Activated CD4-positive, alpha-beta memory T cell treated with anti-CD3 and anti-CD28 coated beads for 36 hours (primary cell): ENCODE data around the gene FGFBP1. TPM values are rescaled to one million over a fixed set of nuclear protein-coding genes. Genes with fewer than 3 reads are reported as not detected.
A peak's percentile ranks its signal among the peaks of the same experiment; 100 is the strongest.

Experiments used
- CTCF ChIA-PET: fragments of 350-600 bp; sonication (Branson Sonifier 250); formaldehyde crosslinking; loops from one replicate; lab custom pipeline; 2021; ENCODE audit warnings: antibody characterized with exemption, inconsistent platforms; lab: Charles Lee
- POLR2A ChIA-PET: fragments of 350-600 bp; sonication (Branson Sonifier 250); formaldehyde crosslinking; loops from one replicate; lab custom pipeline; 2021; ENCODE audit warnings: antibody characterized with exemption; lab: Charles Lee
- DNase-seq: peaks from one replicate; pipeline ENCODE4 v3.0.0-alpha.2; 2020
- H3K27ac Mint-ChIP-seq: one replicate; pipeline ENCODE4 v1.8.0; 2021; ENCODE audit warnings: mixed read lengths
- H3K27me3 Mint-ChIP-seq: one replicate; pipeline ENCODE4 v1.8.0; 2021; ENCODE audit warnings: mixed read lengths
- H3K36me3 Mint-ChIP-seq: one replicate; pipeline ENCODE4 v1.8.0; 2021; ENCODE audit warnings: mixed read lengths
- H3K4me1 Mint-ChIP-seq: one replicate; pipeline ENCODE4 v1.8.0; 2021; ENCODE audit warnings: low read depth, mixed read lengths
- H3K4me3 Mint-ChIP-seq: one replicate; pipeline ENCODE4 v1.8.0; 2021; ENCODE audit warnings: mild to moderate bottlenecking, mixed read lengths
- H3K9me3 Mint-ChIP-seq: one replicate; pipeline ENCODE4 v1.8.0; 2021; ENCODE audit warnings: mixed read lengths
- intact Hi-C: fragments of 100-400 bp; cut with micrococcal nuclease; formaldehyde crosslinking; loops from one replicate; pipeline ENCODE4 v1.15.1; 2023
- total RNA-seq, 2 experiments: library from RNA; stranded (reverse); gene quantifications; one replicate each; pipeline ENCODE4 v1.2.3, GENCODE V29; 2021

FGFBP1 gene
- total RNA-seq, 2 experiments from 2014 or later = not detected

GRCh38 chr4:15906020-15906443, 32.5 kb downstream of the FGFBP1 start:
- H3K4me3 Mint-ChIP-seq = no peak overlapping the region
- ChIA-PET POLR2A (no interaction called here), CTCF (interaction anchor here (1.0 to 1.5 kb wide), 2 partner anchors 23 to 100 kb away, joined by 3 to 7 read pairs; no protein-coding TSS in a partner anchor)
- H3K27ac Mint-ChIP-seq = no peak overlapping the region
- no peaks in the 10 kb centered on the region for H3K36me3 Mint-ChIP-seq
- DNase-seq = peak; percentile 58
- intact Hi-C loops = no loop called here
- no peaks in the 10 kb centered on the region for H3K9me3 Mint-ChIP-seq
- H3K27me3 Mint-ChIP-seq = peaks cover 24% of the 10 kb centered on the region
- no peaks in the 10 kb centered on the region for H3K4me1 Mint-ChIP-seq

- peaks cover 38% of the 10 kb centered on the region for H3K27me3 Mint-ChIP-seq
- CTCF ChIA-PET = interaction anchor here (1.8 to 3.4 kb wide), 2 partner anchors 21 to 97 kb away, joined by 4 to 15 read pairs; no protein-coding TSS in a partner anchor
- H3K4me3 Mint-ChIP-seq = no peak overlapping the region
- intact Hi-C loops = no loop called here
- H3K36me3 Mint-ChIP-seq = no peaks in the 10 kb centered on the region
- no peak overlapping the region for H3K27ac Mint-ChIP-seq
- no peaks in the 10 kb centered on the region for H3K4me1 Mint-ChIP-seq
- no peak for DNase-seq
- H3K9me3 Mint-ChIP-seq = no peaks in the 10 kb centered on the region
- POLR2A ChIA-PET = no interaction called here
Measured at GRCh38 chr4:15902746-15903145, 35.8 kb downstream of the FGFBP1 start.

GRCh38 chr4:15901998-15902397, 36.5 kb downstream of the FGFBP1 start:
- Mint-ChIP-seq H3K27ac (no peak overlapping the region), H3K4me1 (no peaks in the 10 kb centered on the region), H3K9me3 (no peaks in the 10 kb centered on the region), H3K4me3 (no peak overlapping the region), H3K36me3 (no peaks in the 10 kb centered on the region), H3K27me3 (peaks cover 38% of the 10 kb centered on the region)
- CTCF ChIA-PET = interaction anchor here (1.1 to 3.4 kb wide), 3 partner anchors 20 to 96 kb away, joined by 3 to 15 read pairs (median 4); no protein-coding TSS in a partner anchor
- no peak for DNase-seq
- POLR2A ChIA-PET = no interaction called here
- intact Hi-C loops = no loop called here

GRCh38 chr4:15901007-15901406, 37.5 kb downstream of the FGFBP1 start:
- Mint-ChIP-seq H3K4me3 (no peak overlapping the region), H3K9me3 (no peaks in the 10 kb centered on the region), H3K36me3 (no peaks in the 10 kb centered on the region), H3K27ac (no peak overlapping the region), H3K4me1 (no peaks in the 10 kb centered on the region), H3K27me3 (peaks cover 36% of the 10 kb centered on the region)
- intact Hi-C loops = no loop called here
- no peak for DNase-seq
- ChIA-PET CTCF (interaction anchor here (3.4 kb wide), 1 partner anchor 19 kb away, joined by 15 read pairs; no protein-coding TSS in a partner anchor), POLR2A (no interaction called here)

- Mint-ChIP-seq H3K4me1 (no peaks in the 10 kb centered on the region), H3K9me3 (no peaks in the 10 kb centered on the region), H3K27me3 (peaks cover 33% of the 10 kb centered on the region), H3K4me3 (no peak overlapping the region), H3K27ac (no peak overlapping the region), H3K36me3 (no peaks in the 10 kb centered on the region)
- CTCF ChIA-PET = no interaction called here
- POLR2A ChIA-PET = no interaction called here
- no peak for DNase-seq
- intact Hi-C loops = no loop called here
Measured at GRCh38 chr4:15899511-15899910, 39.0 kb downstream of the FGFBP1 start.

GRCh38 chr4:15898902-15899301, 39.6 kb downstream of the FGFBP1 start:
- ChIA-PET POLR2A (no interaction called here), CTCF (no interaction called here)
- no peaks in the 10 kb centered on the region for H3K4me1 Mint-ChIP-seq
- no peaks in the 10 kb centered on the region for H3K36me3 Mint-ChIP-seq
- intact Hi-C loops = no loop called here
- H3K27ac Mint-ChIP-seq = no peak overlapping the region
- DNase-seq = no peak
- no peak overlapping the region for H3K4me3 Mint-ChIP-seq
- peaks cover 30% of the 10 kb centered on the region for H3K27me3 Mint-ChIP-seq
- H3K9me3 Mint-ChIP-seq = no peaks in the 10 kb centered on the region

GRCh38 chr4:15897577-15897976, 41.0 kb downstream of the FGFBP1 start:
- CTCF ChIA-PET = interaction anchor here (1.8 kb wide), 1 partner anchor 15 kb away, joined by 7 read pairs; no protein-coding TSS in a partner anchor
- Mint-ChIP-seq H3K36me3 (no peaks in the 10 kb centered on the region), H3K27me3 (peaks cover 26% of the 10 kb centered on the region), H3K9me3 (no peaks in the 10 kb centered on the region), H3K27ac (no peak overlapping the region), H3K4me1 (no peaks in the 10 kb centered on the region), H3K4me3 (no peak overlapping the region)
- no peak for DNase-seq
- intact Hi-C loops = no loop called here
- POLR2A ChIA-PET = no interaction called here

GRCh38 chr4:15894921-15895916, 43.3 kb downstream of the FGFBP1 start:
- intact Hi-C loops = no loop called here
- Mint-ChIP-seq H3K27me3 (peaks cover 21% of the 10 kb centered on the region), H3K27ac (no peak overlapping the region), H3K4me3 (no peak overlapping the region), H3K36me3 (no peaks in the 10 kb centered on the region), H3K4me1 (no peaks in the 10 kb centered on the region), H3K9me3 (no peaks in the 10 kb centered on the region)
- POLR2A ChIA-PET = no interaction called here
- no peak for DNase-seq
- CTCF ChIA-PET = interaction anchor here (0.8 to 1.8 kb wide), 2 partner anchors 12 to 13 kb away, joined by 4 to 7 read pairs; no protein-coding TSS in a partner anchor

- H3K36me3 Mint-ChIP-seq = no peaks in the 10 kb centered on the region
- POLR2A ChIA-PET = no interaction called here
- H3K27me3 Mint-ChIP-seq = peaks cover 18% of the 10 kb centered on the region
- H3K4me1 Mint-ChIP-seq = no peaks in the 10 kb centered on the region
- intact Hi-C loops = no loop called here
- H3K4me3 Mint-ChIP-seq = no peak overlapping the region
- no peak overlapping the region for H3K27ac Mint-ChIP-seq
- H3K9me3 Mint-ChIP-seq = no peaks in the 10 kb centered on the region
- CTCF ChIA-PET = interaction anchor here (0.8 kb wide), 1 partner anchor 12 kb away, joined by 4 read pairs; no protein-coding TSS in a partner anchor
- DNase-seq = no peak
Measured at GRCh38 chr4:15894393-15894792, 44.1 kb downstream of the FGFBP1 start.

- Mint-ChIP-seq H3K4me3 (no peak overlapping the region), H3K9me3 (no peaks in the 10 kb centered on the region), H3K27ac (no peak overlapping the region), H3K27me3 (peaks cover 18% of the 10 kb centered on the region), H3K4me1 (no peaks in the 10 kb centered on the region), H3K36me3 (no peaks in the 10 kb centered on the region)
- ChIA-PET POLR2A (no interaction called here), CTCF (interaction anchor here (2.3 kb wide), 1 partner anchor 11 kb away, joined by 14 read pairs; no protein-coding TSS in a partner anchor)
- intact Hi-C loops = no loop called here
- no peak for DNase-seq
Measured at GRCh38 chr4:15893962-15894361, 44.6 kb downstream of the FGFBP1 start.

GRCh38 chr4:15891312-15891711, 47.2 kb downstream of the FGFBP1 start:
- H3K9me3 Mint-ChIP-seq = no peaks in the 10 kb centered on the region
- ChIA-PET POLR2A (no interaction called here), CTCF (interaction anchor here (1.1 kb wide), 1 partner anchor 86 kb away, joined by 3 read pairs; no protein-coding TSS in a partner anchor)
- no peak overlapping the region for H3K27ac Mint-ChIP-seq
- no peak for DNase-seq
- intact Hi-C loops = no loop called here
- H3K4me1 Mint-ChIP-seq = no peaks in the 10 kb centered on the region
- H3K4me3 Mint-ChIP-seq = no peak overlapping the region
- H3K36me3 Mint-ChIP-seq = no peaks in the 10 kb centered on the region
- peaks cover 13% of the 10 kb centered on the region for H3K27me3 Mint-ChIP-seq

- ChIA-PET CTCF (interaction anchor here (0.7 to 1.1 kb wide), 2 partner anchors 68 to 85 kb away, joined by 3 read pairs; no protein-coding TSS in a partner anchor), POLR2A (no interaction called here)
- Mint-ChIP-seq H3K36me3 (no peaks in the 10 kb centered on the region), H3K27ac (no peak overlapping the region), H3K4me1 (no peaks in the 10 kb centered on the region), H3K27me3 (peaks cover 13% of the 10 kb centered on the region), H3K4me3 (no peak overlapping the region), H3K9me3 (no peaks in the 10 kb centered on the region)
- intact Hi-C loops = no loop called here
- DNase-seq = no peak
Measured at GRCh38 chr4:15890246-15890829, 48.2 kb downstream of the FGFBP1 start.
